ENCODE results near the gene PTPMT1. TPM values are rescaled to one million over a fixed set of nuclear protein-coding genes. Genes with fewer than 3 reads are reported as not detected.

PTPMT1 gene
- total RNA-seq, 1 donor from 2014 or later: 60.4 TPM

- TF ChIP-seq EZH2 (IDR thresholded peaks at IDR 0.05) (peak; percentile 59), EZH2phosphoT487 (IDR thresholded peaks at IDR 0.05) (no peak)
- Histone ChIP-seq H4K20me1 (ENCODE audit: low read depth) (peaks cover 2% of the 10 kb centered on the region), H3K27ac (no peak within 1 kb of the TSS), H3K4me3 (peak within 1 kb of the TSS; percentile 93), H3K9ac (peak within 1 kb of the TSS; percentile 50), H3K4me2 (peak within 1 kb of the TSS; percentile 99), H3F3A (ENCODE audit: low read depth) (peaks cover 28% of the 10 kb centered on the region), H3K27me3 (peaks cover 39% of the 10 kb centered on the region), H3K36me3 (no peaks in the 10 kb centered on the region), H3K9me3 (ENCODE audit: low read depth) (no peaks in the 10 kb centered on the region), H3K4me1 (peaks cover 18% of the 10 kb centered on the region), H2AFZ (replicated peaks) (peak within 1 kb of the TSS; percentile 98), H3K79me2 (ENCODE audit: low read depth) (no peaks in the 10 kb centered on the region)
- H3K4me1 Mint-ChIP-seq: peaks cover 26% of the 10 kb centered on the region
- peak within 1 kb of the TSS; percentile 89 for H3K4me3 Mint-ChIP-seq
- DNase-seq (ENCODE audit: low spot score): peak; percentile 78
- no peaks in the 10 kb centered on the region for H3K36me3 Mint-ChIP-seq
- H3K27me3 Mint-ChIP-seq (ENCODE audit: insufficient read depth, low read depth): peaks cover 13% of the 10 kb centered on the region
- no peaks in the 10 kb centered on the region for H3K9me3 Mint-ChIP-seq
- no peak within 1 kb of the TSS for H3K27ac Mint-ChIP-seq
Observed at GRCh38 chr11:47593934-47594855, 28.8 kb downstream of the PTPMT1 start, which contains the start of gene C1QTNF4. TSS of gene C1QTNF4 (minus strand) at chr11:47594411. CDS start at chr11:47590810, 3,601 bp downstream.

- Histone ChIP-seq H3K9ac (no peak overlapping the region), H3K27ac (no peak overlapping the region), H3F3A (ENCODE audit: low read depth) (peaks cover 37% of the 10 kb centered on the region), H3K9me3 (ENCODE audit: low read depth) (no peaks in the 10 kb centered on the region), H3K36me3 (no peaks in the 10 kb centered on the region), H3K27me3 (peaks cover 39% of the 10 kb centered on the region), H2AFZ (replicated peaks) (no peak overlapping the region), H3K4me2 (peak overlapping the region; percentile 99), H3K4me3 (no peak overlapping the region), H3K79me2 (ENCODE audit: low read depth) (no peaks in the 10 kb centered on the region), H4K20me1 (ENCODE audit: low read depth) (peaks cover 10% of the 10 kb centered on the region), H3K4me1 (peaks cover 26% of the 10 kb centered on the region)
- Mint-ChIP-seq H3K27ac (no peak overlapping the region), H3K9me3 (no peaks in the 10 kb centered on the region), H3K4me3 (peak overlapping the region; percentile 82), H3K36me3 (no peaks in the 10 kb centered on the region), H3K4me1 (peaks cover 32% of the 10 kb centered on the region), H3K27me3 (ENCODE audit: insufficient read depth, low read depth) (peaks cover 13% of the 10 kb centered on the region)
- no peak for DNase-seq (ENCODE audit: low spot score)
- TF ChIP-seq CTCF (IDR thresholded peaks at IDR 0.05) (no peak), EZH2 (IDR thresholded peaks at IDR 0.05) (no peak), EZH2phosphoT487 (IDR thresholded peaks at IDR 0.05) (no peak)
Observed at GRCh38 chr11:47595029-47595428, 29.6 kb downstream of the PTPMT1 start.

GRCh38 chr11:47595967-47596366, 30.6 kb downstream of the PTPMT1 start:
- H3K27me3 ChIP-seq: peaks cover 39% of the 10 kb centered on the region
- no peak overlapping the region for H3K27ac ChIP-seq
- H3K36me3 Mint-ChIP-seq: no peaks in the 10 kb centered on the region
- H3F3A ChIP-seq (ENCODE audit: low read depth): peaks cover 37% of the 10 kb centered on the region
- H3K9me3 ChIP-seq (ENCODE audit: low read depth): no peaks in the 10 kb centered on the region
- H3K27ac Mint-ChIP-seq: no peak overlapping the region
- H2AFZ ChIP-seq (replicated peaks): no peak overlapping the region
- TF ChIP-seq CTCF (IDR thresholded peaks at IDR 0.05): no peak
- no peak for TF ChIP-seq EZH2phosphoT487 (IDR thresholded peaks at IDR 0.05)
- TF ChIP-seq EZH2 (IDR thresholded peaks at IDR 0.05): no peak
- peaks cover 13% of the 10 kb centered on the region for H3K27me3 Mint-ChIP-seq (ENCODE audit: insufficient read depth, low read depth)
- peaks cover 11% of the 10 kb centered on the region for H4K20me1 ChIP-seq (ENCODE audit: low read depth)
- H3K9me3 Mint-ChIP-seq: no peaks in the 10 kb centered on the region
- peaks cover 27% of the 10 kb centered on the region for H3K4me1 ChIP-seq
- peaks cover 32% of the 10 kb centered on the region for H3K4me1 Mint-ChIP-seq
- no peak overlapping the region for H3K9ac ChIP-seq
- H3K4me3 ChIP-seq: no peak overlapping the region
- no peak overlapping the region for H3K4me2 ChIP-seq
- H3K4me3 Mint-ChIP-seq: no peak overlapping the region
- H3K79me2 ChIP-seq (ENCODE audit: low read depth): no peaks in the 10 kb centered on the region
- no peak for DNase-seq (ENCODE audit: low spot score)
- H3K36me3 ChIP-seq: no peaks in the 10 kb centered on the region

Data from neural progenitor cell (in vitro differentiated cells).